ENCODE results near the gene TLE3. TPM values are rescaled to one million over a fixed set of nuclear protein-coding genes. Genes with fewer than 3 reads are reported as not detected.

The TLE3 gene
- total RNA-seq, 1 donor from 2014 or later, result 63.7 TPM

- Histone ChIP-seq H3K27ac (no peak overlapping the region), H3K4me3 (no peak overlapping the region), H3K4me1 (peaks cover 53% of the 10 kb centered on the region), H3K27me3 (ENCODE audit: low read depth) (no peaks in the 10 kb centered on the region), H3K9me3 (no peaks in the 10 kb centered on the region), H3K36me3 (peaks cover 82% of the 10 kb centered on the region)
- DNase-seq (no peak), ATAC-seq (no peak)
- no peak for TF ChIP-seq CTCF (IDR thresholded peaks at IDR 0.05)
- intact Hi-C loops (cut with DNase I), result no loop called here
These were observed 14.3 kb downstream of the TLE3 start for GRCh38 chr15:70083418-70083817.

GRCh38 chr15:70082281-70082900 lies 15.3 kb downstream of the TLE3 start:
- no peaks in the 10 kb centered on the region for H3K9me3 ChIP-seq
- H3K4me3 ChIP-seq, result no peak overlapping the region
- intact Hi-C loops (cut with DNase I), result no loop called here
- DNase-seq (no peak), ATAC-seq (no peak)
- peaks cover 53% of the 10 kb centered on the region for H3K4me1 ChIP-seq
- H3K27me3 ChIP-seq (ENCODE audit: low read depth), result no peaks in the 10 kb centered on the region
- no peak overlapping the region for H3K27ac ChIP-seq
- peaks cover 72% of the 10 kb centered on the region for H3K36me3 ChIP-seq
- TF ChIP-seq CTCF (IDR thresholded peaks at IDR 0.05), result no peak

DNA sequence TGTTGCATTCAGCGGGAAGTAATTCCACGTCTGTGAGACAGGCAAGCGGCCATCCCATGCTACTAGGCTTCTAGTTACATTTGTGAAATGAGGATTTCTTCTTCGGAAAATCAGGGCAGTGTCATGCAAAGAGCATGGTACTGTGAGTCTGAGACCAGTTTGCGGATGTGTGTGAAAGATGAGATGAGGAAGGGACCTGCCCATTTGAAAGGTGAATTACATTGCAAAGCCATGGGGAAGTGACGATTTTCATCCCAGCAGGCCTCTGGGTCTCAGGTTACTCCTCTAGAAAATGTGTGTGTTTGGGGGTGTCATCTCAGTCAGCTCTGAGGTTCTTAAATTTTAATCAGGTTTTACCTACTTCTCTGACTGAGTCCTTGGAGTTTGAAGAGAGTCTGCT lies 16.1 kb downstream of the TLE3 start:
- ATAC-seq (no peak), DNase-seq (no peak)
- Histone ChIP-seq H3K27me3 (ENCODE audit: low read depth) (no peaks in the 10 kb centered on the region), H3K36me3 (peaks cover 70% of the 10 kb centered on the region), H3K9me3 (no peaks in the 10 kb centered on the region), H3K27ac (no peak overlapping the region), H3K4me3 (no peak overlapping the region), H3K4me1 (peaks cover 52% of the 10 kb centered on the region)
- TF ChIP-seq CTCF (IDR thresholded peaks at IDR 0.05), result no peak
- intact Hi-C loops (cut with DNase I), result no loop called here

GRCh38 chr15:70080347-70080746 lies 17.4 kb downstream of the TLE3 start:
- DNase-seq, result no peak
- Histone ChIP-seq H3K27ac (no peak overlapping the region), H3K4me1 (peaks cover 46% of the 10 kb centered on the region), H3K9me3 (no peaks in the 10 kb centered on the region), H3K4me3 (no peak overlapping the region), H3K27me3 (ENCODE audit: low read depth) (no peaks in the 10 kb centered on the region), H3K36me3 (peaks cover 70% of the 10 kb centered on the region)
- no peak for TF ChIP-seq CTCF (IDR thresholded peaks at IDR 0.05)
- ATAC-seq, result no peak
- intact Hi-C loops (cut with DNase I), result no loop called here

GRCh38 chr15:70079888-70080287 lies 17.8 kb downstream of the TLE3 start:
- no peak for DNase-seq
- H3K27ac ChIP-seq, result no peak overlapping the region

More at GRCh38 chr15:70079888-70080287, 17.8 kb downstream of the TLE3 start:
- no peak for TF ChIP-seq CTCF (IDR thresholded peaks at IDR 0.05)
- no peak for ATAC-seq
- no peak overlapping the region for H3K4me3 ChIP-seq
- no peaks in the 10 kb centered on the region for H3K27me3 ChIP-seq (ENCODE audit: low read depth)
- intact Hi-C loops (cut with DNase I), result no loop called here
- no peaks in the 10 kb centered on the region for H3K9me3 ChIP-seq
- peaks cover 70% of the 10 kb centered on the region for H3K36me3 ChIP-seq
- H3K4me1 ChIP-seq, result peaks cover 46% of the 10 kb centered on the region
